Cardiac fibroblast (primary cell): ENCODE data around the gene DDX3X.
"Not testable (repeated sequence)": the region's sequence is repeated elsewhere in the genome, so short reads cannot be mapped to it uniquely, and the experiment has no call there.

Experiments
- DNase-seq, 2 donors: peaks; one replicate each; pipeline versions ENCODE4 v3.0.0 to v3.0.0-alpha.2; 2010; ENCODE audit warnings: low read depth in 2 of 2
- H3K4me3 ChIP-seq, 2 donors: replicated peaks in 1 of 2; 1 replicate in 1 of 2; 2 replicates in 1 of 2; pipeline ENCODE4 v1.5.1; 2011; ENCODE audit warnings: low read depth in 2 of 2, low read length in 2 of 2, mild to moderate bottlenecking in 2 of 2, moderate library complexity in 1 of 2
- CTCF ChIP-seq: IDR thresholded peaks from one replicate; pipeline ENCODE4 v1.5.1; 2011; ENCODE audit warnings: low read depth, mild to moderate bottlenecking, low read length, inconsistent platforms

DDX3X gene

GRCh38 chrX:41333744-41334362 is at the start of gene DDX3X:
Gene DDX3X (plus strand): TSS chrX:41334162. CDS start chrX:41334253, 91 bp downstream.
- peak within 1 kb of the TSS; percentile 80 to 88 for H3K4me3 ChIP-seq
- DNase-seq, result peak; percentile 91
- TF ChIP-seq CTCF, result no peak

- H3K4me3 ChIP-seq, DNase-seq: not testable (repeated sequence)
These were observed 48.0 kb upstream of the DDX3X start for GRCh38 chrX:41285928-41286327.

GRCh38 chrX:41288641-41289040 is 45.3 kb upstream of the DDX3X start:
- no peak overlapping the region for H3K4me3 ChIP-seq
- TF ChIP-seq CTCF, result no peak
- no peak for DNase-seq

GRCh38 chrX:41289095-41289494 is 44.9 kb upstream of the DDX3X start:
- no peak for TF ChIP-seq CTCF
- H3K4me3 ChIP-seq, result no peak overlapping the region
- peak in 1 of 2 donors; percentile 62 for DNase-seq

- no peak overlapping the region for H3K4me3 ChIP-seq
- TF ChIP-seq CTCF, result no peak
- no peak for DNase-seq
These were observed 42.7 kb upstream of the DDX3X start for GRCh38 chrX:41291309-41291708.

- DNase-seq, result peak in 1 of 2 donors; percentile 9
- TF ChIP-seq CTCF, result no peak
- no peak overlapping the region for H3K4me3 ChIP-seq
These were observed 40.7 kb upstream of the DDX3X start for GRCh38 chrX:41293269-41293668.

GRCh38 chrX:41300758-41301437 is 33.1 kb upstream of the DDX3X start:
- DNase-seq, result peak; percentile 39 to 62
- TF ChIP-seq CTCF, result no peak
- no peak overlapping the region for H3K4me3 ChIP-seq
